Upper lobe of left lung (tissue), 4 donors: Measurements from ENCODE around the gene AACS.

Source experiments
- POLR2AphosphoS5 ChIP-seq, 2 donors: sonication (generic); formaldehyde crosslinking; IDR thresholded peaks; one replicate each; pipeline ENCODE4 v1.5.1; 2017; ENCODE audit warnings: antibody characterized with exemption in 2 of 2
- TF ChIP-seq, protein P1 (sequence below), 6 experiments: fragments of 450-650 bp in 4 of 6; fragments of 200-600 bp in 2 of 6; sonication (generic) in 2 of 6; IDR thresholded peaks; one replicate each; pipeline ENCODE4 v1.5.1; 2016 to 2019; ENCODE audit warnings: antibody characterized with exemption in 6 of 6

DNA sequence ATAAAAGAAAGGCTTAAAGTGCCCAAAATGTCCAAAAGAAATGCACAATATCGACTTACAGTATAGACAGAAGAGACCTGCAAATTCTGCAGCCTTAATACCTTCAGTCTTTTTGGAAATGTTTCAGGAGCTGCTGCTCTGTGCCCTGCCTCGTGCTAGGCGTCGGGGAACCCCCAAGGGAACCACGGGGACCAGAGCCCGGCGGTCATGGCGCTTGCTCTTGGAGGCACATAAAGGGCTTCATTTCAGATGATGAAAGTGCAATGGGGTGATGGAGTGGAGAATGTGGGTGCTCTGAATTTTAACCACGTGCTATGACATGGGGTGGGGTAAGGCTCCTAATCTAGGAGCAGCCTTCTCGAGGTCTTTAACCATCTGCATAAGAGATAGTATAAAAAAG, 14.8 kb upstream of the AACS start:
- TF ChIP-seq, protein P1, sequence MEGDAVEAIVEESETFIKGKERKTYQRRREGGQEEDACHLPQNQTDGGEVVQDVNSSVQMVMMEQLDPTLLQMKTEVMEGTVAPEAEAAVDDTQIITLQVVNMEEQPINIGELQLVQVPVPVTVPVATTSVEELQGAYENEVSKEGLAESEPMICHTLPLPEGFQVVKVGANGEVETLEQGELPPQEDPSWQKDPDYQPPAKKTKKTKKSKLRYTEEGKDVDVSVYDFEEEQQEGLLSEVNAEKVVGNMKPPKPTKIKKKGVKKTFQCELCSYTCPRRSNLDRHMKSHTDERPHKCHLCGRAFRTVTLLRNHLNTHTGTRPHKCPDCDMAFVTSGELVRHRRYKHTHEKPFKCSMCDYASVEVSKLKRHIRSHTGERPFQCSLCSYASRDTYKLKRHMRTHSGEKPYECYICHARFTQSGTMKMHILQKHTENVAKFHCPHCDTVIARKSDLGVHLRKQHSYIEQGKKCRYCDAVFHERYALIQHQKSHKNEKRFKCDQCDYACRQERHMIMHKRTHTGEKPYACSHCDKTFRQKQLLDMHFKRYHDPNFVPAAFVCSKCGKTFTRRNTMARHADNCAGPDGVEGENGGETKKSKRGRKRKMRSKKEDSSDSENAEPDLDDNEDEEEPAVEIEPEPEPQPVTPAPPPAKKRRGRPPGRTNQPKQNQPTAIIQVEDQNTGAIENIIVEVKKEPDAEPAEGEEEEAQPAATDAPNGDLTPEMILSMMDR (IDR thresholded peaks at IDR 0.05): no peak
- no peak for TF ChIP-seq POLR2AphosphoS5 (IDR thresholded peaks at IDR 0.05)
